Stimulated activated CD4-positive, alpha-beta T cell treated with anti-CD3 and anti-CD28 coated beads, Interleukin-2, amount 100 ng/mL, for 48 hours (primary cell): Measurements from ENCODE around the gene ACAP3.
"Not testable (repeated sequence)": the region's sequence is repeated elsewhere in the genome, so short reads cannot be mapped to it uniquely, and the experiment has no call there.

Source experiments
- DNase-seq, 2 donors: peaks; one replicate each; pipeline ENCODE4 v3.0.0-alpha.2; 2020

Gene ACAP3

DNA sequence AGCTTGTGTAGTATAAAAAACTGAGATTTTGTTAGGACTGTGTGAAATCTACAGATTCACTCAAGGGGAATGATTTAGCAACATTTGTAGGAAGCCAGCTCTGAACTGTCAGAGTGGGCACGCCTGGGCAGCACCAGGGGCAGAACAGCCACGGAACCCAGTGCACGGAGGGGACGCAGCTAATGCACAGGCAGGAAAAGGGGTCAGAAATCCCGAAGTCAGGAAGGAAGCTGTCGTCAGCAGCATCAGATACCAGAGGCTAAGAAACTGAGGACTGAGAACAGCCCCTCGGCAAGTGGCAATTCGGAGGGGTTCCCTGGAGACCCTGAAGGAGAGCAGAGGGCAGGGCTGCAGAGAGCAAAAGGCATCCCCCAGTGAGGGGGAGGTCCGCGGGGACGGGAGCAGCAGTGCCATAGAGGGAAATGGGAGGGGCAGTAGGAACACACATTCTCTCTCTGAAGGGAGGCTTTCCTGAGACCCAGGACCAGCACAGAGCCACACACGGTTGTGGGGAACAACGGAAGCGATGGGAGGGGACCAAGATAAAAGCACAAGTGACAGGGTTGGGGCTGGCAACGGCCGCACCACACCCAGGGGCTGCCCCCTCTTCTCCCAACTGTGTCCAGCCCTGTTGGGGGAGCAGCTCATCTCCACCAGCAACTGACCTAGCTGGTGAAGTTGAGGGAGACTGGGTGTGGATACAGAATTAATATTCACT is 46.7 kb downstream of the ACAP3 start:
- DNase-seq, result no peak

- no peak for DNase-seq
Observed at GRCh38 chr1:1259951-1260600, 47.7 kb downstream of the ACAP3 start.

- no peak for DNase-seq
Observed at GRCh38 chr1:1259540-1259939, 48.2 kb downstream of the ACAP3 start.

DNA sequence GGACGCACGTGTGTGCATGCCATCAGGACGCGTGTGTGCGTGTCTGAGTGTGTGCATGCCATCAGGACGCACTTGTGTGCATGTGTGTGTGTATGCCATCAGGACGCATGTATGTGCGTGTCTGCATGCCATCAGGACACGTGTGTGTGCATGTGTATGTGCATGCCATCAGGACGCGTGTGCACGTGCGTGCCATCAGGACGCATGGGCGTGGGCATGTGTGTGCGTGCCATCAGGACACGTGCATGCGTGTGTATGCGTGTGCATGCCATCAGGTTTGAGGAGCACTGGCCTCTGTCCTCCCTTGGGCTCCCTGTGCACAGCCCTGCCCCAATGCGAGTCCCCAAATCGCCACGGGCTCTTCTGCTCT is 48.6 kb downstream of the ACAP3 start:
- DNase-seq, result no peak

DNA sequence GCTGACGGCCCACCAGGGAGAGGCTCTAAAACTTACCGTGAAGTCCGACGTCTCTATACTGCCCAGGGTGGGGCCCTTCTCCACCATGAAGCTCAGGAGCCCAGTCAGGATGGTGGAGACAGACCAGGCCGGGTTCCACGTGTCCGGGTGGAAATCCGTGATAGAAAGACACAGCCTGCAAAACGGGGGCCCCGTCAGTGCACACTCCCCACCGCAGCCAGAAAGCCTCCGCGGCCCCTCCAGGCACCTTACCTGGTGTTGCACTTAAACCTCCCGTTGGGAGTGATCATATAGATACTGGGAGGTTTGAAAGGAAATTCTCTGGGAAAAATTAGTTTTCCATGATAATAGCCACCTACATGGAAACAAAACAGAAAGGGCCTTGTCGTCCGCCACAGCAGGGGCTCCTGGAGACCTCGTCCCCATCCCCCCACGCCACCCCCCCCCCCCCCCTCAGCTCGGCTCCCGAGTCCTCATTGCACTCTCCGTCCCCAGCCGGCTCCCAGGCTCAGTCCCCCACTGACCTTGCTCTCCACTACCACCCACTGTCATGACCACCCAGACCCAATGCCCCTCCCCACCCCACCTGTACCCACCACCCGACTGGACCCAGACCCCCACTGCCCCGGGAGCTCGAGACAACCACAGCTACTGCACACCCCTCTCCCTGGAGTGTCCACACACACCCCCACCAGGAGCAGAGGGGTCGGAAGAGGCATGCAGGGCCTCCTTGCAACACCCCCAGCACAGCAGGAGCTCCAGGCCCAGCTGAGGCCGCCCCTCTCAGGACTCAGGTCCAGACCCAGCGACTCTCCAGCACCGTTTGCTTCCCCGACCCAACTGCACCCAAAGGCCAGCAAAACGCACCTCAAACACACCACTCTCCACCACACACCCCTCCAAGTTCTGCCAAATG is 50.5 kb downstream of the ACAP3 start:
- no peak for DNase-seq

- DNase-seq, result no peak
Observed at GRCh38 chr1:1255611-1256010, 52.1 kb downstream of the ACAP3 start.

GRCh38 chr1:1255078-1255477 is 52.7 kb downstream of the ACAP3 start:
- DNase-seq, result no peak

GRCh38 chr1:1254667-1254998 is 53.1 kb downstream of the ACAP3 start:
- no peak for DNase-seq

GRCh38 chr1:1253972-1254666 is 53.6 kb downstream of the ACAP3 start:
- no peak for DNase-seq

- no peak for DNase-seq
Observed at GRCh38 chr1:1253314-1253713, 54.4 kb downstream of the ACAP3 start.

- peak; percentile 43 to 65 for DNase-seq
Observed at GRCh38 chr1:1250786-1251284, 56.9 kb downstream of the ACAP3 start.

DNA sequence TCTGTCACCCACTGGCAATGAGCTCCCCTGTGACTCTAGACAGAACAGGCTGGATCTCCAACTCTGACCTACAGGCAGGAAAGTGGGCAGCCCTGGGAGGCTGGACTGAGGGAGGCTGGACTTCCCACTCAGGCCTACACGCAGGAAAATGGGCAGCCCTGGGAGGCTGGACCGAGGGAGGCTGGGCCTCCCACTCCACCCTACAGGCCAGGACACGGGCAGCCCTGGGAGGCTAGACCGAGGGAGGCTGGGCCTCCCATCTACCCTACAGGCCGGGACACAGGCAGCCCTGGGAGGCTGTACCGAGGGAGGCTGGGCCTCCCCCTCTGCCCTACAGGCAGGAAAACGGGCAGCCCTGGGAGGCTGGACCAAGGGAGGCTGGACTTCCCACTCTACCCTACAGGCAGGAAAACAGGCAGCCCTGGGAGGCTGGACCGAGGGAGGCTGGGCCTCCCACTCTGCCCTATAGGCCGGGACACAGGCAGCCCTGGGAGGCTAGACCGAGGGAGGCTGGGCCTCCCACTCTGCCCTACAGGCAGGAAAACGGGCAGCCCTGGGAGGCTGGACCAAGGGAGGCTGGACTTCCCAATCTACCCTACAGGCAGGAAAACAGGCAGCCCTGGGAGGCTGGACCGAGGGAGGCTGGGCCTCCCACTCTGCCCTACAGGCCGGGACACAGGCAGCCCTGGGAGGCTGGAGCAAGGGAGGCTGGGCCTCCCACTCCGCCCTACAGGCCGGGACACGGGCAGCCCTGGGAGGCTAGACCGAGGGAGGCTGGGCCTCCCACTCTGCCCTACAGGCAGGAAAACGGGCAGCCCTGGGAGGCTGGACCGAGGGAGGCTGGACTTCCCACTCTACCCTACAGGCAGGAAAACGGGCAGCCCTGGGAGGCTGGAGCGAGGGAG is 59.5 kb downstream of the ACAP3 start:
- not testable (repeated sequence) for DNase-seq

- no peak for DNase-seq
Observed at GRCh38 chr1:1247341-1247913, 60.3 kb downstream of the ACAP3 start.

GRCh38 chr1:1246577-1247340 is 61.0 kb downstream of the ACAP3 start, which contains the start of gene C1QTNF12:
C1QTNF12 (minus strand) TSS chr1:1246722; CDS start chr1:1246690, 32 bp downstream.
- no peak for DNase-seq

DNA sequence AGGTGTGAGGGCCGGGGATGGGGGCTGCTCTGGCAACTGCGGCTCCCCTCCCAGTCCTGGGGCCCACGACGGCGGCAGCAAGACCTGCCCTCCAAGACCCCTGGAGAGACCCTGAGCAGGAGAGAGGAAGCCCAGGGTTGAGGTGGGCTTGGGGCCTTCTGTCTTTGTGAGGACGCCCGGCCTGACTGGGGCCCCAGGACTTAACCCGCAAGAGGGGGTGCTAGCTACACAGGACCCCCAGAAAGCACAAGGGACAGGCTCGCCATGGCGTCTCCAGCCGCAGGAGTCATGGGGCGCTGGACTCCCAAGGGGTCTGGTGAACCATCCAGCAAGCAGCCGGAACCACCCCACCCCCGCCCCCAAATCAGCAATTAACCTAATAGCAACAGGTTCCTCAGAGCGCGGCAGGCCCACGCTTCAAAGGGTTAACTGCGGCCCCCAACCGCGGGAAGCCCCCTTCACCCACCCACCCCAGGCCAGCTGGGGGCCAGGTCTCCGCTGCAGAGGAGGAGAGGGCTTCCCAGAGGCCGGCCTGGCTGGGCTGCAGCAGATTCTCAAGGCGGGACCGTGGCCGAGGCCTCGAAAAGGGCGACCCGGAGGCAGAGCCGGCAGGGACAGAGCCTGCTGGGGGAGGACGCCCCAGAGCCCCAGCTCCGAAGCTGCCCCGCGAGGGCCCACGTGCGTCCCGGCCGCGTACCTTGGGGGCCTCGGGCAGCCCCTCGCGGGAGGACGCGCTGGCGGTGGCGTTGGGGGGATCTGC is 61.7 kb downstream of the ACAP3 start:
- DNase-seq, result no peak

DNA sequence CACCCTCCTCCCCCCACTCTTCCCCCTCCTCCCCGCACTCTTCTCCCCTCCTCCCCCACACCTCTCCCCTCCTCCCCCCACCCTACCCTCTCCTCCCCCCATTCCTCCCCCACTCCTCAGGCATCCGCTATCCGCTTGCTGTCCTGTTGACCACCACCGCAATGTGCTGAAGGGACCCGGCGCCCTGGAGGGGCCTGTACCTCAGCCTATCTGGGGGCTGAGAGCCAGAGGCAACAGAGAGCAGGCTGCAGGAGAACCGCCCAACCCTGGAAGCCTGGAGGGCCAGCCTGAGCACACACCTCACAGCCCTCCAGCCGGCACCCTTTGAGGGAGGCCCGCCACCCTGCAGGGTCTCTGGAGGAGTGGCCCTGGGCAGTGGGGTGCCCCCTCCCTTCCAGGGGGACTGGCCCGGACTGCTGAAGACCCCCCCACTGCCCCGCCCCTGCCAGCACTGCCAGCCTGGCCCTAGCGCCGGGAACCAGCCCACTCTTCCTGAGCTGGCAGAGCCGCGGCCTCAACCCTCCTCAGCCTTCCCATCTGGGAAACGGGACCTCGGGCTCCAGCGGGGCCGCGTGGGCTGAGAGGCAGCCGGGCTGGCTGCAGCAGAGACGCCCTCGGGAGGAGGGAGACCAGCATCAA is 62.4 kb downstream of the ACAP3 start:
- no peak for DNase-seq

DNA sequence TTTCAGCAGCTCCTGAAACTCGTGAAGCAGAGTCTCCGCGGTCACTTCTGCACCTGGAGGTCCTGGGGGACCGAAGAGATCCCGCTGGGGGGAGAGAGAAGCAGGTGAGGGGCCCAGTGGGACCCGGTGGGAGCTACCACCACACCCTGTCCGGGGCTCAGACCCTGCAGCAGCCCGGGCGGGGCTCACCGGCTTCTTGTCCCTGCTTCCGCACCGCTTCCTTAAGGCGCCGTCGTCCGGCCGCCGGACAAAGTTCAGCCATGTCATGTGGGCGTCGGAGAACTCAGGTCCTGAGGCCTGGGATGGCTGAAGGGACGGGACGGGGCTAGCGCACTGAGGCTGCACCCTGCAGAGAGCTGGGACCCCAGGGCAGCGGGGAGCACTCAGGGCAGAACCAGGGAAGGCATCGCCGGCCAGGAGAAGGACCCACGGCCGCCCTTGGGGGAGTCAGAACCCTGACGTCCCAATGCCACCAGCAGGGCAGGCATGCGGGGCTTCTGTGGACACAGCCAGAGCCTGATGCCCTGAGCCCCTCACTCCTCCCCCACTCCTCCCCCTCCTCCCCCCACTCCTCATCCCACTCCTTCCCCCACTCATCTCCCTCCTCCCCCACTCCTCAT is 63.4 kb downstream of the ACAP3 start:
- no peak for DNase-seq

GRCh38 chr1:1243807-1244191 is 63.9 kb downstream of the ACAP3 start:
- DNase-seq, result no peak

- no peak for DNase-seq
Observed at GRCh38 chr1:1243266-1243660, 64.5 kb downstream of the ACAP3 start.
